Keratinocyte (primary cell): ENCODE results near the gene RNF157. TPM values are rescaled to one million over a fixed set of nuclear protein-coding genes. Genes with fewer than 3 reads are reported as not detected.
A peak's percentile ranks its signal among the peaks of the same experiment; 100 is the strongest.

ENCODE experiments used
- DNase-seq: peaks from one replicate; pipeline ENCODE4 v3.0.0-alpha.2; 2011; ENCODE audit warnings: low read depth, missing footprints, low spot score
- FAIRE-seq: peaks from 2 replicates; lab custom pipeline; 2011; peaks lifted over from hg19 to GRCh38; lab: Jason Lieb, UNC
- H2AFZ ChIP-seq: 2 replicates; pipeline ENCODE4 v1.6.0; 2012; ENCODE audit warnings: low read length, control low read depth, inconsistent platforms; ENCODE audit not compliant: control insufficient read depth
- H3K27ac ChIP-seq: 2 replicates; pipeline ENCODE4 v1.5.1; 2011; ENCODE audit warnings: low read length; ENCODE audit not compliant: control insufficient read depth, insufficient read depth
- H3K27me3 ChIP-seq: 3 replicates; pipeline ENCODE4 v1.6.0; 2011; ENCODE audit warnings: low read length; ENCODE audit not compliant: control insufficient read depth, insufficient read depth; ENCODE audit errors: extremely low read depth
- H3K36me3 ChIP-seq, 2 experiments: 2 replicates in 1 of 2; 3 replicates in 1 of 2; pipeline ENCODE4 v1.5.1; 2011; ENCODE audit warnings: low read length in 2 of 2, mild to moderate bottlenecking in 1 of 2; ENCODE audit not compliant: control insufficient read depth in 2 of 2, insufficient read depth in 2 of 2; ENCODE audit errors: extremely low read depth in 1 of 2
- H3K4me1 ChIP-seq: 3 replicates; pipeline ENCODE4 v1.5.1; 2011; ENCODE audit warnings: low read length; ENCODE audit not compliant: control insufficient read depth, insufficient read depth; ENCODE audit errors: extremely low read depth
- H3K4me2 ChIP-seq: 3 replicates; pipeline ENCODE4 v1.6.0; 2011; ENCODE audit warnings: low read depth, low read length; ENCODE audit not compliant: control insufficient read depth, insufficient read depth; ENCODE audit errors: extremely low read depth
- H3K4me3 ChIP-seq, 3 experiments: fragments of 200-600 bp in 1 of 3; sonication (generic) in 1 of 3; 2 replicates in 2 of 3; 3 replicates in 1 of 3; pipeline ENCODE4 v1.5.1; 2011 to 2016; ENCODE audit warnings: low read length in 3 of 3, mild to moderate bottlenecking in 3 of 3, control low read depth in 2 of 3, inconsistent platforms in 1 of 3, low read depth in 1 of 3, mixed read lengths in 1 of 3, mixed run types in 1 of 3, moderate library complexity in 1 of 3; ENCODE audit not compliant: control insufficient read depth in 2 of 3, insufficient read depth in 2 of 3; ENCODE audit errors: extremely low read depth in 1 of 3
- H3K79me2 ChIP-seq: 2 replicates; pipeline ENCODE4 v1.6.0; 2012; ENCODE audit warnings: low read length; ENCODE audit not compliant: control insufficient read depth, insufficient read depth
- H3K9ac ChIP-seq: 3 replicates; pipeline ENCODE4 v1.6.0; 2011; ENCODE audit warnings: low read length; ENCODE audit not compliant: control insufficient read depth, insufficient read depth; ENCODE audit errors: extremely low read depth
- H3K9me1 ChIP-seq: 3 replicates; pipeline ENCODE4 v1.6.0; 2011; ENCODE audit warnings: low read length; ENCODE audit not compliant: control insufficient read depth, insufficient read depth; ENCODE audit errors: extremely low read depth
- H3K9me3 ChIP-seq: 2 replicates; pipeline ENCODE4 v1.5.1; 2012; ENCODE audit warnings: low read depth, low read length; ENCODE audit not compliant: control insufficient read depth
- H4K20me1 ChIP-seq: 3 replicates; pipeline ENCODE4 v1.6.0; 2011; ENCODE audit warnings: low read length; ENCODE audit not compliant: control insufficient read depth, insufficient read depth; ENCODE audit errors: extremely low read depth
- CTCF ChIP-seq, 3 experiments: IDR thresholded peaks in 1 of 3; conservative IDR thresholded peaks in 1 of 3; optimal IDR thresholded peaks in 1 of 3; 2 replicates in 2 of 3; 3 replicates in 1 of 3; pipeline versions ENCODE3 to v1.5.1; 2011; ENCODE audit warnings: low read length in 3 of 3, mild to moderate bottlenecking in 3 of 3, moderate library complexity in 2 of 3, control low read depth in 1 of 3, inconsistent platforms in 1 of 3; ENCODE audit not compliant: insufficient read depth in 2 of 3; ENCODE audit errors: extremely low read depth in 1 of 3
- EZH2 ChIP-seq: IDR thresholded peaks from one replicate; pipeline ENCODE4 v1.6.1; 2012; ENCODE audit warnings: inconsistent platforms, mild to moderate bottlenecking, low read length, moderate library complexity
- dilution Hi-C: fragments of 300-500 bp; cut with MboI; formaldehyde crosslinking; loops from one replicate; pipeline ENCODE4 v1.7.0; 2020; ENCODE audit warnings: low sequenced_read_pairs; ENCODE audit not compliant: extremely low pct_ligation_motif_present
- polyA plus RNA-seq, 5 experiments: library from polyadenylated mRNA; depleted of rRNA in 3 of 5; stranded (reverse) in 3 of 5; stranded (forward) in 1 of 5; unstranded in 1 of 5; fragments of >200 nt; gene quantifications; 1 replicate in 1 of 5; 2 replicates in 3 of 5; 3 replicates in 1 of 5; pipeline versions ENCODE4 v1.2.1 to v1.2.3, GENCODE V29; 2011 to 2012; ENCODE audit warnings: missing spikeins in 2 of 5, low read depth in 1 of 5, low replicate concordance in 1 of 5

The RNF157 gene
- polyA plus RNA-seq, 1 donor (not counting 4 experiments of a cell fraction or from before 2014, with no cell fraction given): not detected

GRCh38 chr17:76204277-76204676 lies 36.0 kb downstream of the RNF157 start:
- H3K9ac ChIP-seq: no peak overlapping the region
- peak overlapping the region; percentile 29 for H3K4me2 ChIP-seq
- no peak overlapping the region for H3K4me3 ChIP-seq
- H2AFZ ChIP-seq: no peak overlapping the region
- no peak for TF ChIP-seq CTCF (optimal IDR thresholded peaks at IDR 0.05 in 1 of 3, IDR thresholded peaks at IDR 0.05 in 1 of 3, conservative IDR thresholded peaks at IDR 0.05 in 1 of 3; ENCODE audit: extremely low read depth in 1 of 3, insufficient read depth in 2 of 3, low read length in 3 of 3)
- no peak for TF ChIP-seq EZH2
- no peaks in the 10 kb centered on the region for H4K20me1 ChIP-seq
- no peak overlapping the region for H3K27ac ChIP-seq
- H3K9me3 ChIP-seq: no peaks in the 10 kb centered on the region
- dilution Hi-C loops: no loop called here
- peaks cover 9% of the 10 kb centered on the region for H3K4me1 ChIP-seq
- no peaks in the 10 kb centered on the region for H3K79me2 ChIP-seq
- H3K36me3 ChIP-seq: no peaks in the 10 kb centered on the region
- no peaks in the 10 kb centered on the region for H3K27me3 ChIP-seq
- FAIRE-seq: peak; percentile 51
- no peak for DNase-seq
- H3K9me1 ChIP-seq: no peaks in the 10 kb centered on the region

- Histone ChIP-seq H3K9ac (no peak overlapping the region), H3K27me3 (no peaks in the 10 kb centered on the region), H3K4me1 (peaks cover 9% of the 10 kb centered on the region), H3K4me3 (no peak overlapping the region), H3K27ac (no peak overlapping the region), H3K9me1 (no peaks in the 10 kb centered on the region), H2AFZ (no peak overlapping the region), H4K20me1 (no peaks in the 10 kb centered on the region), H3K4me2 (no peak overlapping the region), H3K79me2 (no peaks in the 10 kb centered on the region), H3K9me3 (no peaks in the 10 kb centered on the region), H3K36me3 (no peaks in the 10 kb centered on the region)
- TF ChIP-seq EZH2 (no peak), CTCF (optimal IDR thresholded peaks at IDR 0.05 in 1 of 3, IDR thresholded peaks at IDR 0.05 in 1 of 3, conservative IDR thresholded peaks at IDR 0.05 in 1 of 3; ENCODE audit: extremely low read depth in 1 of 3, insufficient read depth in 2 of 3, low read length in 3 of 3) (no peak)
- FAIRE-seq (no peak), DNase-seq (no peak)
- dilution Hi-C loops: no loop called here
These were observed 39.9 kb downstream of the RNF157 start for GRCh38 chr17:76200354-76200753.
